Activated CD8-positive, alpha-beta T cell treated with anti-CD3 and anti-CD28 coated beads, Interleukin-2, amount 10 ng/mL, durations not matched to agents 7 days and 5 days (primary cell): Measurements from ENCODE around the gene PKN2. TPM values are rescaled to one million over a fixed set of nuclear protein-coding genes. Genes with fewer than 3 reads are reported as not detected.

Experiments
- ATAC-seq: fragments of 150-1000 bp; cut with Tn5 transposase; one replicate; pipeline ENCODE4 v1.10.0; 2021; ENCODE audit warnings: moderate library complexity
- CTCF ChIA-PET: fragments of 350-600 bp; sonication (Branson Sonifier 250); formaldehyde crosslinking; loops from one replicate; lab custom pipeline; 2021; ENCODE audit warnings: antibody characterized with exemption; lab: Charles Lee
- POLR2A ChIA-PET: fragments of 350-600 bp; sonication (Branson Sonifier 250); formaldehyde crosslinking; loops from one replicate; lab custom pipeline; 2021; ENCODE audit warnings: antibody characterized with exemption; lab: Charles Lee
- DNase-seq: peaks from one replicate; pipeline ENCODE4 v3.0.0-alpha.2; 2020
- H3K27ac Mint-ChIP-seq: one replicate; pipeline ENCODE4 v1.8.0; 2021; ENCODE audit warnings: mild to moderate bottlenecking, mixed read lengths
- H3K27me3 Mint-ChIP-seq: one replicate; pipeline ENCODE4 v1.8.0; 2021; ENCODE audit warnings: low read depth, mixed read lengths
- H3K36me3 Mint-ChIP-seq: one replicate; pipeline ENCODE4 v1.8.0; 2021; ENCODE audit warnings: low read depth, mixed read lengths
- H3K4me1 Mint-ChIP-seq: one replicate; pipeline ENCODE4 v1.8.0; 2021; ENCODE audit warnings: low read depth, mixed read lengths
- H3K4me3 Mint-ChIP-seq: one replicate; pipeline ENCODE4 v1.8.0; 2021; ENCODE audit warnings: mild to moderate bottlenecking, mixed read lengths
- H3K9me3 Mint-ChIP-seq: one replicate; pipeline ENCODE4 v1.8.0; 2022; ENCODE audit warnings: mixed read lengths; ENCODE audit not compliant: insufficient read depth
- total RNA-seq, 2 experiments: library from RNA; stranded (reverse); gene quantifications; one replicate each; pipeline ENCODE4 v1.2.3, GENCODE V29; 2021

The PKN2 gene
- total RNA-seq, 2 experiments from 2014 or later: 23.6 to 24.4 TPM

GRCh38 chr1:88680471-88680870 lies 3.6 kb upstream of the PKN2 start:
- ATAC-seq: no peak
- H3K36me3 Mint-ChIP-seq: no peaks in the 10 kb centered on the region
- DNase-seq: no peak
- H3K27ac Mint-ChIP-seq: no peak overlapping the region
- CTCF ChIA-PET: interaction anchor here (0.7 to 1.5 kb wide), 2 partner anchors 118 to 1549 kb away, joined by 3 read pairs; no protein-coding TSS in a partner anchor
- no peak overlapping the region for H3K4me3 Mint-ChIP-seq
- H3K27me3 Mint-ChIP-seq: no peaks in the 10 kb centered on the region
- H3K4me1 Mint-ChIP-seq: peaks cover 10% of the 10 kb centered on the region
- POLR2A ChIA-PET: no interaction called here
- H3K9me3 Mint-ChIP-seq: no peaks in the 10 kb centered on the region

DNA sequence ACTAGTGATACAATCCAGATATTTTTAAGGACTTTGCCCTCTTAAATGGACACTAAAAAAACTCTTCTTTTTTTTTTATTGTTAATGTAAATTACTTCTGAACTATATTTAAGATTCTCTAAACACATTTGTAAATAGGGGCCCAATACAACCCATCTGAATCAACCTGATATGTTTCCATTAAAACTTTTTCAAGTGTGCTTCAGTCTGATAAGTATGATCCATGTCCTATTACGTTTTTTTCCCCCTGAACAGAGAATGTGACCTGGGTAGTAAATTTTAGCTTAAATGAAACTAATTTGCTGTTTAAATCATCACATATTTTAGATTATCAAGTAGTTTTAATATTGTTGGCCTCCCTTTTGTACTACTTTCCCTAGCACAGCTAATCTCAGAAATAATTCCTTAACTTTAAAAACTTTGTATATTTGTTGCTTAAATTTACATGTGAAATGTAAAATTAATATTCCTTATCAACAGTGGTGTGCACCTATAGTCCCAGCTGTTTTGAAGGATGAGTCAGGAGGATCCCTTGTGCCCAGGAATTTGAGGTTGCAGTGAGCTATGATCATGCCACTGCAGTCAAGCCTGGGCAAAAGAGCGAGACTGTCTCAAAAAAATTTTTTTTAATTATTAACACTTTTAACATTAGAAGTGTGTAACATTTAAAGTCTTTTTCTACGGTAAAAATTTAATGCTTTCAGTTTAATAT lies 3.0 kb upstream of the PKN2 start:
- ChIA-PET POLR2A (no interaction called here), CTCF (interaction anchor here (0.7 to 6.0 kb wide), 4 partner anchors 20 to 1550 kb away, joined by 3 to 37 read pairs (median 4); no protein-coding TSS in a partner anchor)
- Mint-ChIP-seq H3K27me3 (no peaks in the 10 kb centered on the region), H3K4me3 (no peak overlapping the region), H3K27ac (no peak overlapping the region), H3K4me1 (peaks cover 10% of the 10 kb centered on the region), H3K9me3 (no peaks in the 10 kb centered on the region), H3K36me3 (no peaks in the 10 kb centered on the region)
- ATAC-seq: no peak
- DNase-seq: no peak

DNA sequence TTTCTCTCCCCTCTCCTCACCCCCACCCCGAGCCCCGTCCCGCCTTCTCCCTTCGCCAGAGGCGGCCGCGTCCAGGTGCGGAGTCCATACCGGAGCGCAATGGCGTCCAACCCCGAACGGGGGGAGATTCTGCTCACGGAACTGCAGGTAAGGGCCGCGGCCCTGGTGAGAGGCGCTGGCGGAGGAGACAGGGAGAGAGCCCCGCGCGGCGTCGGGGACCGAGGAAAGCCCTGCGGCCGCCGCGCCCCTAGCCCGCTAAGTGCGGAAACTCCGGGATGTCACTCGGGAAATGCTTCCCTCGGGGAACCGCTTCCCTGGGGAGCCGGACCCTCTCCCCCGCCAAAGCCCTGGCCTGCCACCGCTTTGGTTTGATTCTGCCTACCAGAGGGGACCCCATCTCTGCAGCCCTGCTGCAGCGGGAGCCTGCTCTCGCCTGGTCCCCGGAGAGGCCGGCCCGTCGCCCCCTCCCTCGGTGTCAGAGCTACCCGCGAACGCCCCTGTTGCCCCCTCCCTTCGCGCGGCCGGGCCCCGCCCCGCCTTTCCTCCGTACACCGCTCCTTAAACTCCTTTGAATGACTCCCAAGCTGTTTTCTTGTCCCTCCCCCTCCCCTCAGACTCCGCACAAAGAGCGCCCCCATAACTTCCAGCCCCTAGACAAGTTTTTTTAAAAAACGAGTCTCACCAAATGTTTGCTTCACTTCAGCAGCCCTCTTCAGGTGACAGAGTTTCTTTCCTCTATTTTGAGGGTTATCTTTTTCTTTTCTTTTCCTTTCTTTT lies 597 bp downstream of the PKN2 start:
- Mint-ChIP-seq H3K9me3 (no peaks in the 10 kb centered on the region), H3K4me3 (peak overlapping the region; percentile 84), H3K36me3 (peaks cover 2% of the 10 kb centered on the region), H3K27ac (peak overlapping the region; percentile 93), H3K27me3 (no peaks in the 10 kb centered on the region), H3K4me1 (peaks cover 17% of the 10 kb centered on the region)
- CTCF ChIA-PET: interaction anchor here (0.6 to 6.0 kb wide), 9 partner anchors 9 to 194 kb away, joined by 3 to 37 read pairs (median 4); no protein-coding TSS in a partner anchor
- POLR2A ChIA-PET: interaction anchor here (0.6 to 3.3 kb wide), 11 partner anchors 10 to 337 kb away, joined by 3 to 23 read pairs (median 3); partner anchors contain the start of gene GTF2B
- ATAC-seq: peak; percentile 52
- peak; percentile 71 for DNase-seq

- Mint-ChIP-seq H3K4me3 (peak overlapping the region; percentile 84), H3K27ac (peak overlapping the region; percentile 93), H3K4me1 (peaks cover 17% of the 10 kb centered on the region), H3K36me3 (peaks cover 2% of the 10 kb centered on the region), H3K9me3 (no peaks in the 10 kb centered on the region), H3K27me3 (no peaks in the 10 kb centered on the region)
- ChIA-PET CTCF (interaction anchor here (0.6 to 6.0 kb wide), 9 partner anchors 10 to 193 kb away, joined by 3 to 37 read pairs (median 4); no protein-coding TSS in a partner anchor), POLR2A (interaction anchor here (0.6 to 3.3 kb wide), 5 partner anchors 26 to 337 kb away, joined by 3 to 23 read pairs (median 3); partner anchors contain the start of gene GTF2B)
- DNase-seq (no peak), ATAC-seq (no peak)
Measured at GRCh38 chr1:88685259-88685620, 1.2 kb downstream of the PKN2 start.

DNA sequence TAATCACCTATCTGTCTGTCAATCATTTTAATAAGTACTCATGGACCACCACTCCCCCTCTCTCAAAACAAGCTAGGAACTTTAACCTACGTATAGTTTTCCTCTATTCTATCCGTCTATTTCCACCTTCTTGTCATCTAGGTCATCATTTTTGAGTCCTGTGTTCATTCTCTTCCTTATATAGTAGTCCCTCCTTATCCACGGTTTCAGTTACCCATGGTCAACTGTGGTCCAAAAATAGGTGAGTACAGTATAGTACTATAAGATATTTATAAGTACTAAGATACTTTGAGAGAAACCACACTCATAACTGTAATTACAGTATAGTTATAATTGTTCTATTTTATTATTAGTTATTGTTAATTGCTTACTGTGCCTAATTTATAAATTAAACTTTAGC lies 7.5 kb downstream of the PKN2 start:
- ATAC-seq (no peak), DNase-seq (no peak)
- peaks cover 16% of the 10 kb centered on the region for H3K36me3 Mint-ChIP-seq
- H3K4me1 Mint-ChIP-seq: peaks cover 19% of the 10 kb centered on the region
- H3K9me3 Mint-ChIP-seq: no peaks in the 10 kb centered on the region
- no peak overlapping the region for H3K27ac Mint-ChIP-seq
- ChIA-PET POLR2A (no interaction called here), CTCF (no interaction called here)
- H3K27me3 Mint-ChIP-seq: no peaks in the 10 kb centered on the region
- no peak overlapping the region for H3K4me3 Mint-ChIP-seq

DNA sequence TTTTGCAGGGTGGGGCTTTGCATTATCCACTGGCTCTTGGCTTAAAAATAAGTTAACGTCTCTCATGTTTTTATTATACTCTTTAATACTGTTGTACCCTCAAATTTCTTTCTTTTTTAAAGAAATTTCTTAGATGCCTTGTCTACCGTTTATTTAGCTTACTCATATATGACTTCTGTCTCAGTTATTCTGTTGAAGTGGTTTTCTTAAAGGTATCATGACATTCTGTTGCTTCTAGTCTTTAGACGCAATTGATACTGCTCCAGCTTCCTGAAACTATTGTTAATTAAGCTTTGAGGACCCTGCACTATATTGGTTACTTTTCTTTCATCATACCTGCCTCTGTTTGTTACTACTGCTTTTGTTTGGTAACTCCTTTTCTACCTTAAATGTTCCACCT lies 11.7 kb downstream of the PKN2 start:
- ChIA-PET POLR2A (no interaction called here), CTCF (interaction anchor here (1.4 kb wide), 1 partner anchor 40 kb away, joined by 3 read pairs; no protein-coding TSS in a partner anchor)
- Mint-ChIP-seq H3K9me3 (no peaks in the 10 kb centered on the region), H3K27me3 (no peaks in the 10 kb centered on the region), H3K27ac (no peak overlapping the region), H3K4me1 (peaks cover 12% of the 10 kb centered on the region), H3K36me3 (peaks cover 24% of the 10 kb centered on the region), H3K4me3 (no peak overlapping the region)
- ATAC-seq: no peak
- no peak for DNase-seq

- H3K27ac Mint-ChIP-seq: no peak overlapping the region
- peaks cover 24% of the 10 kb centered on the region for H3K36me3 Mint-ChIP-seq
- CTCF ChIA-PET: interaction anchor here (1.0 to 1.2 kb wide), 2 partner anchors 14 to 40 kb away, joined by 3 read pairs; partner anchors contain the start of gene PKN2
- DNase-seq: no peak
- peaks cover 10% of the 10 kb centered on the region for H3K4me1 Mint-ChIP-seq
- H3K9me3 Mint-ChIP-seq: no peaks in the 10 kb centered on the region
- POLR2A ChIA-PET: no interaction called here
- no peaks in the 10 kb centered on the region for H3K27me3 Mint-ChIP-seq
- no peak overlapping the region for H3K4me3 Mint-ChIP-seq
- no peak for ATAC-seq
Measured at GRCh38 chr1:88697503-88697902, 13.4 kb downstream of the PKN2 start.

DNA sequence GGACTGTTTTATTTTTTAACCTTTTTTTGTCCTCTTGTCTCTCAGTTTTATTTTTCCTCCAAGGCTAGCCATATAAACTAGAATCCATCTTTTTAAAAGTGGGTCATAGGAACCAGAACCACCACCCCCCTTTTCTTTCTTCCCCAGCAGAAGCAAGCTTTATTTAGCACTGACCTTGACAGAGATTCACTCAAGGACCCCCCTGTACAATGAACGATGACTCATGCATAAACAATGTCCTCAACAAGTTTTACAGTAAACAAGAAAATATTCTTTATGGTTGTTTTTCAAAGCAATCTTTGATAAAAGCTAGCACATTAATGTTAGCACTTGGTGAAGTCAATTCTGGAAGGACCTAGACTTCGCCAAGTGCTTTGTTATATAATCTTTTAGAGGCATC lies 14.1 kb downstream of the PKN2 start:
- H3K9me3 Mint-ChIP-seq: no peaks in the 10 kb centered on the region
- no peak for ATAC-seq
- no peaks in the 10 kb centered on the region for H3K27me3 Mint-ChIP-seq
- no peak overlapping the region for H3K27ac Mint-ChIP-seq
- ChIA-PET POLR2A (no interaction called here), CTCF (interaction anchor here (1.0 to 1.2 kb wide), 2 partner anchors 15 to 39 kb away, joined by 3 read pairs; partner anchors contain the start of gene PKN2)
- no peak overlapping the region for H3K4me3 Mint-ChIP-seq
- peaks cover 10% of the 10 kb centered on the region for H3K4me1 Mint-ChIP-seq
- peaks cover 24% of the 10 kb centered on the region for H3K36me3 Mint-ChIP-seq
- no peak for DNase-seq

- Mint-ChIP-seq H3K27me3 (no peaks in the 10 kb centered on the region), H3K27ac (no peak overlapping the region), H3K4me1 (peaks cover 10% of the 10 kb centered on the region), H3K36me3 (peaks cover 23% of the 10 kb centered on the region), H3K4me3 (no peak overlapping the region), H3K9me3 (no peaks in the 10 kb centered on the region)
- ATAC-seq (no peak), DNase-seq (no peak)
- ChIA-PET CTCF (no interaction called here), POLR2A (no interaction called here)
Measured at GRCh38 chr1:88698764-88699163, 14.7 kb downstream of the PKN2 start.

DNA sequence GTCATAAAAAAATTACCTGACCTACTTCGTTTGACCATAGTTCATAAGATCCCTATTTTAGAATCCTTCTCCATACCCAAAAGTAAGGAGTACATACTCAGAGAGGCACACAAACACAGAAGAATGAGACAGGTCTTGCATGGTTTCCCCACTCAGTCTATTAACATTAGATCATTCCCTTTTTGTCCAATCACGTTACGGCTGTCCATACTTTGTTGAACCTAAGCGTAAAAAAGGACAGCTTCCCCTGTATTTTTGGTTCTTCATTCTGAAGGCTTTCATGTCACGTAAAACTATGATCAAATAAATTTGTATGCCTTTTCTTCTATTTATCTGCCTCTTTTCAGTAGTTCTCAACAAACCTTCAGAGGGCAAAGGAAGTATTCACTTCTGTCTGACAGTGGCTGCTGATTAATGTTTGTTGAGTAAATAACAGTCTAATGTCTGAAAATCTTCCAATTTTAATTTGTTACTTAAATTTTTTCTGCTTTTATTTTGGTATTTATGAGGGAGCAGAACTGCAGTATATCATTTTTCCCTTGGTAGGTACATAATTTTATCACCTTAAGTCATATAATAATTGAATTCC lies 16.4 kb downstream of the PKN2 start:
- H3K27ac Mint-ChIP-seq: no peak overlapping the region
- no peaks in the 10 kb centered on the region for H3K9me3 Mint-ChIP-seq
- ATAC-seq (no peak), DNase-seq (no peak)
- no peaks in the 10 kb centered on the region for H3K27me3 Mint-ChIP-seq
- peaks cover 5% of the 10 kb centered on the region for H3K4me1 Mint-ChIP-seq
- no peak overlapping the region for H3K4me3 Mint-ChIP-seq
- ChIA-PET CTCF (interaction anchor here (0.6 to 1.6 kb wide), 2 partner anchors 36 to 45 kb away, joined by 3 to 6 read pairs; no protein-coding TSS in a partner anchor), POLR2A (no interaction called here)
- H3K36me3 Mint-ChIP-seq: peaks cover 17% of the 10 kb centered on the region

DNA sequence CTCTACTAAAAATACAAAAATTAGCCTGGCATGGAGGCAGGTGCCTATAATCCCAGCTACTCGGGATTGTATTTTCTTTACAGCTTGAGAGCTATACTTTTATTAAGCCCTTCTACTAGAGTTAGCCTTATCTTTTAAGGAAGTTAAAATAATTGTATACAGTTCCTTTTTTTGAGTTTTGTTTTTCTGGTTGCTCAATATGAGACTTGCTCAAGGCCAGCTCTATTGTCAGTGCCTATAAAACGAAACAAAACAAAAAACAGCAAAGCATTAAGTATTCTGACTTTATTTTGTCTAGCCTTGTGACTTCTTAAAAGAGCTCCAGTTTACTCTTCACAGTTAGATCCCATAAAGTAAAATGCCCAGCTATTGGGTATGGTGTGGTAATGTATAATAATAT lies 17.2 kb downstream of the PKN2 start:
- POLR2A ChIA-PET: no interaction called here
- no peaks in the 10 kb centered on the region for H3K4me1 Mint-ChIP-seq

More for the DNA sequence above, 17.2 kb downstream of the PKN2 start:
- DNase-seq (no peak), ATAC-seq (no peak)
- CTCF ChIA-PET: interaction anchor here (0.6 to 1.6 kb wide), 3 partner anchors 16 to 45 kb away, joined by 3 to 6 read pairs (median 3); no protein-coding TSS in a partner anchor
- no peaks in the 10 kb centered on the region for H3K9me3 Mint-ChIP-seq
- peaks cover 14% of the 10 kb centered on the region for H3K36me3 Mint-ChIP-seq
- no peak overlapping the region for H3K27ac Mint-ChIP-seq
- H3K4me3 Mint-ChIP-seq: no peak overlapping the region
- H3K27me3 Mint-ChIP-seq: no peaks in the 10 kb centered on the region
